ENCODE data around the gene RPP40.

RPP40 gene

GRCh38 chr6:5004373-5005037 lies 668 bp upstream of the RPP40 start:
- TF ChIP-seq PRDM6 (tag by site-specific recombination; IDR thresholded peaks at IDR 0.05) (no peak), ZNF529 (tag by site-specific recombination; IDR thresholded peaks at IDR 0.05; ENCODE audit: insufficient replicate concordance) (no peak), ZNF530 (tag by site-specific recombination; IDR thresholded peaks at IDR 0.05; ENCODE audit: low read depth) (no peak), ZNF561 (tag by site-specific recombination; IDR thresholded peaks at IDR 0.05; ENCODE audit: borderline replicate concordance) (0 out of 2 replicates have a peak, but pooled peaks have one; percentile 36)
- H3K27ac ChIP-seq (ENCODE audit: extremely low read depth, low read depth, low read length), result peak overlapping the region; percentile 35; the same call in 1 of the 2 replicates
- POLR2A ChIA-PET, result no interaction called here

GRCh38 chr6:4999586-4999985 lies 4.3 kb downstream of the RPP40 start:
- CTCF ChIA-PET, result no interaction called here
- Histone ChIP-seq H3K9me3 (ENCODE audit: control insufficient read depth, insufficient read depth, low read depth, low read length) (no peaks in the 10 kb centered on the region), H3K4me3 (ENCODE audit: low read depth, low read length) (no peak overlapping the region), H3K36me3 (ENCODE audit: control insufficient read depth in 2 of 2, insufficient read depth in 1 of 2, low read length in 2 of 2) (peaks cover 0 to 24% of the 10 kb centered on the region in 2 experiments; a peak in 2 of 3 replicates), H3K4me1 (ENCODE audit: control insufficient read depth, insufficient read depth, low read length) (no peaks in the 10 kb centered on the region), H3K27ac (ENCODE audit: extremely low read depth, low read depth, low read length) (no peak overlapping the region)
- POLR2A ChIA-PET, result interaction anchor here (0.7 kb wide), 1 partner anchor 324 kb away, joined by 3 read pairs; no protein-coding TSS in a partner anchor
- TF ChIP-seq GLIS1 (tag by site-specific recombination; IDR thresholded peaks at IDR 0.05), result no peak
- no peak for TF ChIP-seq ZNF664 (tag by site-specific recombination; IDR thresholded peaks at IDR 0.05)
- no peak for TF ChIP-seq ZNF660 (tag by site-specific recombination; IDR thresholded peaks at IDR 0.05)
- no peak for TF ChIP-seq ZSCAN5A (tag by site-specific recombination; IDR thresholded peaks at IDR 0.05)
- no peak for TF ChIP-seq MYNN (tag by site-specific recombination; IDR thresholded peaks at IDR 0.05; ENCODE audit: borderline replicate concordance)
- TF ChIP-seq MZF1 (tag by site-specific recombination; IDR thresholded peaks at IDR 0.05; ENCODE audit: borderline replicate concordance), result no peak
- TF ChIP-seq PRDM1 (tag by site-specific recombination; IDR thresholded peaks at IDR 0.05), result no peak

More at GRCh38 chr6:5004373-5005037, 668 bp upstream of the RPP40 start:
- H3K36me3 ChIP-seq (ENCODE audit: control insufficient read depth in 2 of 2, insufficient read depth in 1 of 2, low read length in 2 of 2), result peaks cover 0 to 13% of the 10 kb centered on the region in 2 experiments; a peak in 1 of 3 replicates
- no peaks in the 10 kb centered on the region for H3K4me1 ChIP-seq (ENCODE audit: control insufficient read depth, insufficient read depth, low read length)
- H3K9me3 ChIP-seq (ENCODE audit: control insufficient read depth, insufficient read depth, low read depth, low read length), result no peaks in the 10 kb centered on the region
- peak overlapping the region; percentile 85 for H3K4me3 ChIP-seq (ENCODE audit: low read depth, low read length)
- CTCF ChIA-PET, result interaction anchor here (0.6 to 2.0 kb wide), 9 partner anchors 11 to 392 kb away, joined by 3 to 7 read pairs (median 4); no protein-coding TSS in a partner anchor

GRCh38 chr6:4997862-4998261 lies 6.0 kb downstream of the RPP40 start:
- no peak overlapping the region for H3K4me3 ChIP-seq (ENCODE audit: low read depth, low read length)
- no peak overlapping the region for H3K27ac ChIP-seq (ENCODE audit: extremely low read depth, low read depth, low read length)
- TF ChIP-seq ZNF677 (tag by site-specific recombination; IDR thresholded peaks at IDR 0.05) (no peak), ZNF621 (tag by site-specific recombination; IDR thresholded peaks at IDR 0.05) (no peak), ZNF658 (tag by site-specific recombination; IDR thresholded peaks at IDR 0.05) (no peak), ZNF433 (tag by site-specific recombination; IDR thresholded peaks at IDR 0.05; ENCODE audit: low read depth) (no peak), EGR2 (tag by site-specific recombination; IDR thresholded peaks at IDR 0.05; ENCODE audit: low read depth) (no peak), ZXDB (tag by site-specific recombination; IDR thresholded peaks at IDR 0.05) (no peak), ZNF223 (tag by site-specific recombination; IDR thresholded peaks at IDR 0.05) (no peak), ZNF571 (tag by site-specific recombination; IDR thresholded peaks at IDR 0.05) (no peak)
- H3K4me1 ChIP-seq (ENCODE audit: control insufficient read depth, insufficient read depth, low read length), result no peaks in the 10 kb centered on the region
- POLR2A ChIA-PET, result no interaction called here
- CTCF ChIA-PET, result interaction anchor here (0.7 kb wide), 1 partner anchor 102 kb away, joined by 4 read pairs; no protein-coding TSS in a partner anchor
- H3K9me3 ChIP-seq (ENCODE audit: control insufficient read depth, insufficient read depth, low read depth, low read length), result no peaks in the 10 kb centered on the region
- H3K36me3 ChIP-seq (ENCODE audit: control insufficient read depth in 2 of 2, insufficient read depth in 1 of 2, low read length in 2 of 2), result peaks cover 0 to 25% of the 10 kb centered on the region in 2 experiments; a peak in 2 of 3 replicates
